GM21786 (cell line): ENCODE results near the gene PYGL.

ENCODE experiments used
- ATAC-seq: cut with Tn5 transposase; IDR thresholded peaks from one replicate; pipeline ENCODE4 v1.9.1; 2021; ENCODE audit not compliant: unreplicated experiment

The PYGL gene

DNA sequence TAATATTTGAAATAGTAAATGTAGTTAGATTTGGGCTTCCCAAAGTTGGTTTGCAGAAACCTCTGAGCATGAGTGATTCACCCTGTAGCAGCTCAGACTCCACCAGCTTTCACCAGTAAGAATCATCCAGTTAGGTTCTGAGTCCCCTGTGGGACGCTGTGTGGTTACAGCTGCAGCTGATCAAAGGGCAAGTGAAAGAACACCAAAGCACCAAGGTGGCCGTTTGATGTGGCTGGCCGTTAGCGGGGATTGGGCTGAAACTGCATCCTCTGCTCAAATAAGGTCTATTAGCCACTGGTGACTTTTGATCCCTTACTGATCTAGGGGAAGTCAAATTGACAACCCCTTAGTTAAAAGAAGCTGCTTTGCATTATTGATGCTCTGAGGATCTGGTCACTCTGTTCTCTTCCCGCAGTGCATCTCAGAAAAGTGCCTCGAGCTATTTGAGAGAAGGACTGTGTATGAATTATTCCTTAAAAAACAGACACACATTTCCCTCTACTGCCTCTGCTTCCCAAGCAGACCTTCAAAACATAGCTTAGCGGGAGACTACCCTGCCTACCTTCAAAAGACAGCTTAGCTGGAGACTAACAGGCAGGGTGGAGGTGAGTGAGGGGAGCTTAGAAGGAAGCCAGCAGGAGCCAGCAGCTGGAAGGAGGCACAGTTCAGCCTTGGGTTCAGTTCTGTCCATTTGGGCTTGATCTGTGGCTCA is 68.8 kb downstream of the PYGL start:
- peak; percentile 98 for ATAC-seq

DNA sequence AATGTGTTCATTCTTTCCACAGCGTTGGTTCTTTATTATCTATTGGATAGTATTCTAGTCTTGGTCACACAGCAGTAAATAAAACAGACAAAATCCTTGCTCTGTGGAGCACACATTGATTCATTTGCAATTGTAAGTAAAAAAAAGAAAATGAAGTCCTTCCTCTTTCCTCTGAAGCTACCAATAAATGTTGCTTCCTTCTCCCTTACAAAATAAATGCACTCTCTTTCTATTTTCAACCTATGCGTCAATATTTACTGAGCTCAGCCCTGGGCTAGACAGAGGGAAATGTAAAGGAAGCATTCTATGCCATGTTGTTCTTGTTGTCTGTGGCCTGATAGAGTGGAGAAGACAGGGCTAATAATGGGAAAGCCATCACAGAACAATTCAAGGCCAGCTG is 69.5 kb downstream of the PYGL start:
- no peak for ATAC-seq

DNA sequence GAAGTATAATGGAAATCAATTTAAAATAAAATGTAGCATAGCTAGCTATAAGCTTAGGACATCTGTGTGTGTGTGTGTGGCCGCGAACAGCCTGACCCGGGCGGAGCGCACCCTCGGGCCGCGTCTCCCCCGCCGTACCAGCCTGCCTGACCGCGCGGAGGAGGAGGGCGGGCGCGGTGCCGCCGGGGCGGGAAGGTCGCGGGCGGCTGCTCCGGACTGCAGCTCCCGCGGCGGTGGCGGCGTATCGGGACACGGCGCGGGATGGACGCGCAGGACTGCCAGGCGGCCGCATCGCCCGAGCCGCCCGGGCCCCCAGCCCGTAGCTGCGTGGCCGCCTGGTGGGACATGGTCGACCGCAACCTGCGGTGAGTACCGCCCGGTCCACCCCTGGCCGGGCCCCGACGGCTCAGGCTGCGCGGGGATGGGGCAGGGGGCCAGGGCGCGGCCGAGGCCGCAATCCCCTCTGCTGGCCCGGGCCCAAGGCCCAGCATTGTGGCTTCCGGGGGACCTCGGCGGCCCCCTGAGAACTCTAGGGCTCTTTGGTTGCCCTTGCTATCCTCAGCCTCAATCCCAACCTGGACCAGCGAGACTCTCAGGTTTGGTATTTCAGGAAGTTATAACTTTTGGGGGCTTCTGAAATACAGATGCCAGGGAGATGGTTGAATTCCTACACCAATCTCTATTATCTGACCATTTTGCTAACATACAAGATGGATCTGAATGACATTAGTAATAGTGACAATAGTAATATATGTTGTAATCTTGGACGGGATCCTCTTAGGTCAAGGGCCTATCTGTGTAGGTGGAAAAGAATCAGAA is 72.2 kb downstream of the PYGL start, which contains the start of gene ABHD12B:
TSS of gene ABHD12B (plus strand) at position 140 of the 819 bp plus-strand sequence. CDS start at position 262, 122 bp downstream.
- no peak for ATAC-seq

DNA sequence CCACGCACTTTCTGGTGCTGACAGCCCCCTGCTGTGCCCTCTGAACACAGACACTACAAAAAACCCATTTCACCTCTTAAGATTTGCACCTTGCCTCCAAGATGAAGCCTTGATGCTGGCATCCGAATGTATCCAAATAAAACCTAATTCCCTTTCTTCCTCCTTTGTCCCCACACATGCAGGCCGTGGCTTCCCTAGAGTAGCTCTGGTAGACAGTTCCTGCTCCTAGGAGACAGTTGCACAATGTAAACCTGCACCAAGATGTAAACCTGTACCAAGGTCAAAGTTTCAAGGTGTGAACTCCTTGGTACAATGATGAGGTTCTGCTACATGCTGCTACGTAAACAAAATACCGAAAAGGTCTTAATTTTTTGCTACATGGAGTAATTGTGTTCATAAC is 73.1 kb downstream of the PYGL start:
- no peak for ATAC-seq

DNA sequence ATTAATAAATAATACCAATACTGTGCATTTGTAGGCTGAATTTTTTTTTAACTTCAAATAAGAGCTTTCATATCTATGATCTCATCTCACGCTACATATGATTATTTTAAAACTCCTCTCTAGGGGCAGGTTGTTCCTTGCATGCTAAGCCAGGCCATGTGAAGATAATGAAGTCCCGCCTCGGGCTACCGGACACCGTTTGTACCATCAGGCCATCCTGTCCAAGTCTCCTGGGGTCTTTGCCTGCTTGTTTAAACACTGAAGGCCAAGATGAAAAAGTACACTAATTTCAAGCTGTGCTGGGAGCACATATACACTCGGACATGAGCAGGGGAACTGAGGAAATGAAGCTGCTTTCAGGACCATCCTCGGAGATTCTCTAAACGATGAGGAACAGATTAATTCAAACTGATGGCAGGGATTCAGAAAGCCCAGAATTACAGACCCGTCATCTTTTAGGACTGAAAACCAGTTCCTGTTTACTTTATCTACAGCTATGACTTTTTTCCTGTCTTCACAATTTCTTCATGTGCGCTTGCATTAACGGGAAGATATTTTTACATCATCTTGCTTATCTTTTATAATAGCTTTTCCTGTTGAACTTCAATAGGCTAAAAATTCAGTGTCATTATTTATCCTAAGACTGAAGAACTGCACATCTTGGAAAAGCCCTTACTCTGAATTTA is 78.7 kb downstream of the PYGL start:
- ATAC-seq = no peak

DNA sequence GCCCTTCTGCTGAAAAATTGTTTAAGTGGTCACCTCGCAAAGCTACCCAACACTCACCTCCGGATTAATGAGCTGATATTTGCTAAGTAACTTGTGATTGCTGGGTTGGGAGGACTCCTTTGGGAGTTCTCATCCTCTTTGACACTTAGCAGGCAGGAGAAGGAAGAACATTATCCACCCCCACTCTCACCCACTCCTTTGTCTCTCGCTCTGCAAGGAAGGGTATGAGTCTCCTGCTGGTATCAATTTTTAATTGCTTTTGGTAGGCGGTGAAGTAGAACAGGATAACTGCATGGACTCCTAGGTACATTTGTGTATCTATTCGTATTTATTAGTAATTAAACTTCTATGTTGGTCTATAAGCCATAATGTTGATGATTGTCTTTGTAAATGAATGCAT is 79.3 kb downstream of the PYGL start:
- ATAC-seq = no peak

DNA sequence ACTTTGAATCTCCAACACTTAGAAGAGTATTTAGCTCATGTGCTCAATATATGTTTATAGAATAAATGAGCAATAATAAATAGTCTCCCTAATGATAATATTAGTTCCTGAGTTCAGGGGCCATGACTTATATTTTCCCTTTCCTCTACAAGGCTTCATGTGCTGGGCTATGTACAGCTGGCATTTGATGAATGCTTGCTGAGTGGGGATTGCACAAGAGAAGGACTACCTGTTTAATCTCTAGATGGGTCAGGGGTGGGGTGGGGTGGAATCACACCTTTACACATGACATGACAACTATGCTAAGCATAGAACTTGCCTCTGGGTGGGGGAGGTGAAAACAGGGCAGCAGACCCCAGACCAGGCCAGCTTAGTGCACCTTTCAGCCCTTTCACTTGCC is 80.0 kb downstream of the PYGL start:
- ATAC-seq = no peak

DNA sequence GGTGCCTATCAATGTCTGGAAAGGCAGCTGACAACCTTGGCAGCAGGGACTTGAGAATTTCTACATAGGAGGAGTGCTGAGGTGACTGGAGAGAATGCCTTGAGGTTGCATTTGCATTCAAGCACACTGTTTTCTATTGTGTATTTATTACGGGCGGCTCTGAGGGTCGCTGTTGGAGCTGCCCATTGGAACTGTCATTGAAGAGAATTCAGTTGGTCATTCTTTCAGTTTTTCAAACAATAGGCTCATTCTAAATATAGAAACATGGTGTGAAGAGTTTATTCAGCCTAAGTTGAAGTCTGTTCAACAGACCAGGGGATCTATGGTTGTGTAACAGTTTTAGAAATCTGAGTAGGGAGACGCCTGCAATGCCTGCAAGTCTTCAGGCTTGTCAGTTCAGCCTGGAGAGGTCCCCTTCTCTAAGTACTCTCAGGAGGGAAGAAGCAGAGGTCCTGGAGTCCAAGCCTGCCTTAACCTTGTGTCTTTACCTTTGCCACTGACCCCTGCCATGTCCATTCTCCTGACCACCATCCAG is 82.2 kb downstream of the PYGL start:
- ATAC-seq = no peak

DNA sequence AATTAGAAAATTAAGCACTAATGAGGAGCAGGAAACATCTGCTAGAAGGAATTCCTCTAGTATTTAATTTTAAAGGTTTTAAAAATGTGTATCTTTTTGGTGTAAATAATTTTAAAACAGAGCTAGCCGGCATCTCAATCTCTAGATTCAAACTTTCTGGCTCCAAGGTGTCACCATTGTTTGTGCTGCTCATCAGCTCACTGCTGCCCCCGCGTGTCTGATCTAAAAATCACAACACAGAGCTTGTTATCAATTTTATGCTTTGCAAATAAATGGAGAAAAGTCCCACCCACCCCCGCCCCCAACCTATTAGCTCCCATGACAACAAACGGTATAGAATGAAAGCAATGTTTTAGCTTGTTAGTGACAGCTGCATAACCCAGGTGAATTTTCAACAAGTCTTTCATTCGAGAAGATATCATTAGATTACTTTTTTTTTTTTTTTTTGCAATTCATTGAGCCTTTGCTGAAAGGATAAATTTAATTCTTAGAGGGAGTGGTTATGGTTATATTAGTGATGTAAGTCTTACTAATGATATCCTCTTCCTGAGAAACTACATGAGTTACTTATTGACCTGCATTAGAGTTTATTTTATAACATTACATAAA is 83.7 kb downstream of the PYGL start:
- ATAC-seq = no peak

DNA sequence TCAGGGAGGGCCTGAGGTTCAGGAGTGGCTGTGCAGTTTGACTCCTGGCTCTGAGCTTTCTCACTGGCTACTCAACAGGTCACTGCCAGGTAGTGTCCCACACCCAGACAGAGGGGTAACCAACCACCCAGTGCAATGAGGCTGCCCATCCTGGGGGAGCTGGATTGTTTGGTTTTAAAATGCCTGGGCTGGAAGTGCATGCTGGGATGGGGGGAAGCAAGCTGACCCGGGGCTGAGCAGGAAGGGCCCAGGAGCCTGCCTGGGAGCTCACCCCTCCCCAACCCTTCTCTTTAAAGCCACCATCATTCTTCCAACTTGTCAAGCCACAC is 85.0 kb downstream of the PYGL start:
- ATAC-seq = peak; percentile 7

DNA sequence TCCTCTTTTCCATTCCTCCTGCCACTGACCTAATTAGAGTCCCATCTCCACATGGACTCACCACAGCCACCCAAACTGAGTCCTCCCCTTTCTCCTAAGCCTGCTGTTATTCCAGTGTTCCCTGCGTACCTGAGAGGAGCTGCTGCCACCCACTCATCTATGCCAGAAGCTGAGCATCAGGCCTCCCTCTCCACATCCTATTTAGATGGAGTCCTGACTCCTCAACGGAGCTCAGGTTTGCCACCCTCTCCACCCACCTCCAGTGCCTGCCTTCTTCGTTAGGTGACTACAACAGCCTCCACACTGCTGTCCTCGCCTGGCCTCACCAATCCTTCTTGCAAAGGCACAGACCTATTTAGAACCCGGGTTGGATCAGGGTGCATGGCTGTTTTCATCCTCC is 87.6 kb downstream of the PYGL start:
- no peak for ATAC-seq

DNA sequence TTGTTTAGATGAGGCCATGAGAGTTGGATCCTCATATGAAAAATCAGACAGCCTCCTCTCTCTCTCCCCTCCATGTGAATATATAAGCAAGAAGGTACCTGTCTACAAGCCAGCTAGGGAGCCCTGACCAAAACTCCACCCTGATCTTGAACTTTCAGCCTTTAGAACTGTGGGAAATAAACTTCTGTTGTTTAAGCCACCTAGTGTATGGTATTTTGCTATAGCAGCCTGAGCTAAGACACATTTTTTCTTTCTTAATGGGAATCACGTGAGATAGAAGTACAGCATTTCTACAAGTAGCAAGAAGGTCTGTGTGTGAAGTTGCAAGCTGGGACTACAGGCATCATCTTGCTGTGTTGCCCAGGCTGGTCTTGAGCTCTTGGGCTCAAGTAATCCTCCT is 88.7 kb downstream of the PYGL start:
- ATAC-seq = no peak
